Activated CD4-positive, alpha-beta memory T cell treated with anti-CD3 and anti-CD28 coated beads, Interleukin-2, amount 10 ng/mL, durations not matched to agents 7 days and 5 days (primary cell): ENCODE measurements around the gene SOCS3. TPM values are rescaled to one million over a fixed set of nuclear protein-coding genes. Genes with fewer than 3 reads are reported as not detected.
"Not testable (repeated sequence)": the region's sequence is repeated elsewhere in the genome, so short reads cannot be mapped to it uniquely, and the experiment has no call there.

ENCODE experiments used
- CTCF ChIA-PET: fragments of 350-600 bp; sonication (Branson Sonifier 250); formaldehyde crosslinking; loops from one replicate; lab custom pipeline; 2021; ENCODE audit warnings: antibody characterized with exemption, inconsistent platforms; lab: Charles Lee
- POLR2A ChIA-PET: fragments of 350-600 bp; sonication (Branson Sonifier 250); formaldehyde crosslinking; loops from one replicate; lab custom pipeline; 2021; ENCODE audit warnings: antibody characterized with exemption; lab: Charles Lee
- DNase-seq: peaks from one replicate; pipeline ENCODE4 v3.0.0-alpha.2; 2020
- H3K27ac Mint-ChIP-seq: one replicate; pipeline ENCODE4 v1.8.0; 2021; ENCODE audit warnings: mild to moderate bottlenecking, mixed read lengths
- H3K27me3 Mint-ChIP-seq: one replicate; pipeline ENCODE4 v1.8.0; 2021; ENCODE audit warnings: mixed read lengths
- H3K36me3 Mint-ChIP-seq: one replicate; pipeline ENCODE4 v1.8.0; 2021; ENCODE audit warnings: low read depth, mixed read lengths
- H3K4me1 Mint-ChIP-seq: one replicate; pipeline ENCODE4 v1.8.0; 2021; ENCODE audit warnings: mixed read lengths
- H3K4me3 Mint-ChIP-seq: one replicate; pipeline ENCODE4 v1.8.0; 2021; ENCODE audit warnings: mild to moderate bottlenecking, mixed read lengths
- H3K9me3 Mint-ChIP-seq: one replicate; pipeline ENCODE4 v1.8.0; 2021; ENCODE audit warnings: mixed read lengths
- total RNA-seq, 2 experiments: library from RNA; stranded (reverse); gene quantifications; one replicate each; pipeline ENCODE4 v1.2.3, GENCODE V29; 2021

SOCS3 gene
- total RNA-seq, 2 experiments from 2014 or later: 68.7 to 69.8 TPM

DNA sequence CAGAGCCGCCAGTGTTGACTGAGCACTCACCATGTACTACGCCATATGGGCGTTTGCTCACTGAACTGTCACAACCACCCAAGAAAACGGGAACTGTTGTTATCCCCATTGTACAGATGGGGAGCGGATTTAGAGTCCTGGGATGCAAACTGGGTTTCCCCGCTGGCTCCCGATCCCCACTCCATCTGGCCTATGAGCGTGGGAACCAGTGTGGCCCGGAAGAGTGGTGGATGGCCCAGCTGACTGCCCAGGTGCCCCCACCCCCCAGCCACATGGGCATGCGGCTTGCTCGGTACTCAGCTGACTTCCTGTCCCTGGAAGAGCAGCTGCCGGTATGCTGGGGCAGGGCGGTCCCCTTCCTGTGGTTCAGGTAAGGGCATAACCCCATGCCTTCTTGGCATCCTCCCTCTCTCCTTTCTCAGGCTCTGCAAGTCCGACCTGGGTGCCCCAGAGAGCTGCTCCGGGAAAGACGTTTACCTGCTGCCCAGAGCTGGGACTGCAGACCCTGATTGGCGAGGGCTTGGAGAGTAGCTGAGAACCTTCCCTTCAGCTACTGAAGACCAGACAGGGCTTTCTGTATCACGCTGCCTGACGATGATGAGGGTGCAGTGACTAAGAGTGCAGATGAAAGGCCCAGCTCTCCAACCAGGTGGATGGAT, 16.2 kb downstream of the SOCS3 start:
- DNase-seq: peak; percentile 90
- peak overlapping the region; percentile 87 for H3K27ac Mint-ChIP-seq
- H3K4me3 Mint-ChIP-seq: peak overlapping the region; percentile 61
- H3K27me3 Mint-ChIP-seq: no peaks in the 10 kb centered on the region
- peaks cover 79% of the 10 kb centered on the region for H3K4me1 Mint-ChIP-seq
- H3K36me3 Mint-ChIP-seq: peaks cover 2% of the 10 kb centered on the region
- CTCF ChIA-PET: interaction anchor here (1.0 to 3.5 kb wide), 5 partner anchors 9 to 259 kb away, joined by 3 to 42 read pairs (median 4); partner anchors contain the start of gene SOCS3
- no peaks in the 10 kb centered on the region for H3K9me3 Mint-ChIP-seq
- POLR2A ChIA-PET: interaction anchor here (1.0 to 9.3 kb wide), 15 partner anchors 9 to 436 kb away, joined by 3 to 153 read pairs (median 5); partner anchors contain the start of genes PGS1 and SOCS3

DNA sequence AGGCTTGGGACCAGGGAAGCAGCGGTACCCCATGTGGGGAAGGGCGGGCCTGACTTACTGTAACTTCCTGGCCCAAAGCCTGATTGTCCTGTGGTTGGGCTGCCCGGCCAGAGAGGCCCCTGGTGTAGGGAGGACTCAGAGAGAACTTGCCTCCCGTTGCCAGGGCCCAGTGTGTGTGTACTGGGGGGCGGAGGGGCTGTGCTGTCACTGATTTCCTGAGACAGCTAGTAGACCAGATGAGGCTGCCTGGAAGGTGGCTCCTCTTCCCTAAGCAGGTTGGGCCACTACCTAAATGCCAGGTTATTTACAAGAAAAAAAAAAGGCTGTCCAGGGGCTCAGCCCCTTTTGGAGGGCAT, 16.7 kb downstream of the SOCS3 start:
- peak overlapping the region; percentile 87 for H3K27ac Mint-ChIP-seq
- H3K4me1 Mint-ChIP-seq: peaks cover 79% of the 10 kb centered on the region
- no peaks in the 10 kb centered on the region for H3K9me3 Mint-ChIP-seq
- no peaks in the 10 kb centered on the region for H3K27me3 Mint-ChIP-seq
- ChIA-PET POLR2A (interaction anchor here (1.0 to 9.3 kb wide), 12 partner anchors 9 to 116 kb away, joined by 3 to 153 read pairs (median 6); partner anchors contain the start of genes PGS1 and SOCS3), CTCF (interaction anchor here (0.9 to 3.5 kb wide), 5 partner anchors 8 to 39 kb away, joined by 3 to 42 read pairs (median 4); partner anchors contain the start of gene SOCS3)
- peaks cover 2% of the 10 kb centered on the region for H3K36me3 Mint-ChIP-seq
- peak; percentile 38 for DNase-seq
- H3K4me3 Mint-ChIP-seq: peak overlapping the region; percentile 61

DNA sequence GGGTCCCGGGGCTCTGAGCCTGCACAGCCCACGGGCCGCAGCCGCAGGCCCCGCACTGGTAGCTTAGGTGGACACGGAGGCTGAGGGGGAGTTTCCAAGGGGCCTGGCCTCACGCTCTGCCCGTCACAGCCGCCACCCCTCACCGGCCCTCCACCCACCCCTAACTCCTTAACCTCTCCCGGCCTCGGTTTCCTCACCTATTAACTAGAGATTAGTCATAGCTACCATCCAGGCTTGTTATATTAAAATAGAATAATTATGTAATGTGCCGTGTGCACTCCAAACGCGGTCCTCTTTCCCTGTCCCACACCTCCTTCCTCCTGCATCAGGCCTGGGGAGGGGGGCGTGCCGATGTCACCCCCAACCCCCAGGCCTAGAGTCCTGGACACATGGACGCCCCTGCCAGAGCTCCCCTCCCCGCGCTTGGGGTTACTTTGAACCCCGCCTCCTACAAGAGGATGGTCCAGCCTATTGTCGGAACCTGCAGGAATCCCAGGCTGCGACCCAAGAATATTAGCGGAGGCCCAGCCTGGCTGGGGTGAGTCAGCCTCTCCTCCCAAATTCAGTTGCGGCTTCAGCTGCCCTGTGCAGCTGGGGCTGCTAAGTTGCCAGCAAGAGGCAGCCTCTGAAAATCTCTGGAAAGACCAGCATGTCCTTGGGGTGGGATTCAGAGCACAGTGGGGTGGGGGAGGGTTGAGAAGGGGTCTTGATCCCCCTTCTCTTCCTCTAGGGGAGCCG, 17.3 kb downstream of the SOCS3 start:
- Mint-ChIP-seq H3K4me1 (peaks cover 77% of the 10 kb centered on the region), H3K9me3 (no peaks in the 10 kb centered on the region), H3K4me3 (peak overlapping the region; percentile 61), H3K27ac (peak overlapping the region; percentile 87), H3K27me3 (no peaks in the 10 kb centered on the region), H3K36me3 (peaks cover 2% of the 10 kb centered on the region)
- ChIA-PET POLR2A (interaction anchor here (0.7 to 9.3 kb wide), 9 partner anchors 8 to 115 kb away, joined by 3 to 153 read pairs (median 10); partner anchors contain the start of genes PGS1 and SOCS3), CTCF (interaction anchor here (0.9 to 3.5 kb wide), 3 partner anchors 19 to 28 kb away, joined by 3 to 42 read pairs (median 4); partner anchors contain the start of gene SOCS3)
- DNase-seq: no peak

DNA sequence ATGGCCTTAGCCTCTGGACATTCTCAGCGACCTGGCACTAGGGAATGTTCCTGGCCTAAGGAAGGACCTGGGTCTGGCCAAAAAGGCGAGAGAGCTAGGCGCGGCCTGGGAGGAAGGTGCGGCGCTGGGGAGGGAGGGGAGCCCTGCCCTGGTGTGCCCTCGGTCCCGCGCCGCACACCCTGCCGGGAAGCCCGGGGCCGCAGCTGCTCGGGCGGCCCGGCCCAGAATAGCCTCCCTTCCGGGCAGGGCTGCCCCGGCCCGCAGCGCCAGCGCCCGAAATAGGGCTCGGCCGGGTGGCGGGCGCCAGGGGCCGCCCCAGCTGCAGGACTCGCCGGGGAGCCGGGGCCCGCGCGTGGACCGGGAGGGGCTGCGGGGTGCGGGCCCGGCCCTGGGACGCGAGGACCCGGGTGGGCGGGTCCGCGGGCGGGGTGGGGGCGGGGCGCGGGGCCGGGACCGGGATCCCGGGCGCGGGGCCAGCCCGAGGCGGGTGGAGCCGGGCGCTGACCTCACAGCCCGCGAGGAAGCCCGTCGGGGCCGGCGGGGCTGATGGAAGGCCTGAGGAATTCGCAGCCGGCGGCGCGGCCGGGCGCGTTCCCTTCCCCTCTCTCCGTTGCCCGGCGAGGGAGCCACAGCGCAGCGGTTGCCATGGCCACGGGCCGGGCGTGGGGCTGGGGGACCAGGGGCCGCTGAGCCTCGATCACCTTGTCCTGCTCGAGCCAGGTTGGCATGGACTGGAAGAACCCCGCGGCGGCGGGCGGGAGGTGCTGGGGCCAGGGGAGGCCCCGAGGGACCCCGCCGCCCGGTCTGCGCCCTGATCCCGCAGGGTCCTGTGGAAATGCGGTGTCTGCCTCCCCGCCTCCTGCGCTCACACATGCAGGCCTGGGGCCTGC, 18.1 kb downstream of the SOCS3 start:
- Mint-ChIP-seq H3K36me3 (peaks cover 2% of the 10 kb centered on the region), H3K4me1 (peaks cover 76% of the 10 kb centered on the region), H3K9me3 (no peaks in the 10 kb centered on the region), H3K4me3 (peak overlapping the region; percentile 17), H3K27ac (no peak overlapping the region), H3K27me3 (peaks cover 2% of the 10 kb centered on the region)
- ChIA-PET POLR2A (interaction anchor here (0.7 to 9.3 kb wide), 6 partner anchors 17 to 88 kb away, joined by 3 to 153 read pairs (median 14); partner anchors contain the start of genes PGS1 and SOCS3), CTCF (interaction anchor here (1.0 to 3.5 kb wide), 3 partner anchors 19 to 25 kb away, joined by 3 to 42 read pairs (median 6); partner anchors contain the start of gene SOCS3)
- no peak for DNase-seq

DNA sequence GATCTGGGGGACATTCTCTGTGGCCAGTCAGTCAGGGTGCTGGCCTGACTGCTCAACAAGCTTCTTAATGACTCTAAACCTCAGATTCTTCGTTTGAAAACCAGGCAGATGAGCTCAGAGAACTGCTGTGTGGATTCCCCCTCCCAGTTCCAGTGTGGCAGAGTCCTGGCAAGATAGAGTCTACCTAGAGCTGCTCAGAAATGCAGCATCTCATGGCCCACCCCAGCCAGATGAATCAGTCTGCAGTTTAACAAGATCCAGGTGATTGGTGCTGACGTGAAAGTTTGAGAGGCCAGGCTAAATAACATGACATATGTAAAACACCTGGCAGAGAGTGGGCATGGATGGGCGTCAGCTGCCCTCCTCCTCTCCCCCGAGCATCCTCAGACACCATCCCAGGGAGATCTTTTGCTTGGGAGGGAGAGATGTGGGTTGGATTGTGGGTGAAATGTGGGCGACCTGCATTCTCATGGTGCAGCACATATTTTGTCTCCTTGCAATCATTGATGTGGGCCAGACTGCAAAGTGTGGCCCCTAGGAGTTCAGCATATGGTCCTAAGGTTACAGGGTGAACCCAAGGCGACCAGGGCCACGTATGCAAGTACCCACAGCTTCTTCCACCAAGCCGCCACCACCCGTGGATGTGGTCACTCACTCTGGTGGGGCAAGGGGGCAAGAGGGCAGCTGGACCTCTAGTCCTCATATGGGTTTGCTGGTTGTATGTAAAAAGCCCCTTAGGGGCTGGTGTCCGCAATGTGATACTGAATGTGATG, 19.5 kb downstream of the SOCS3 start:
- peaks cover 3% of the 10 kb centered on the region for H3K27me3 Mint-ChIP-seq
- peak overlapping the region; percentile 47 for H3K4me3 Mint-ChIP-seq
- peak overlapping the region; percentile 22 for H3K27ac Mint-ChIP-seq
- DNase-seq: no peak
- H3K36me3 Mint-ChIP-seq: peaks cover 2% of the 10 kb centered on the region
- peaks cover 67% of the 10 kb centered on the region for H3K4me1 Mint-ChIP-seq
- H3K9me3 Mint-ChIP-seq: no peaks in the 10 kb centered on the region
- CTCF ChIA-PET: interaction anchor here (0.8 to 1.7 kb wide), 2 partner anchors 21 to 25 kb away, joined by 3 to 6 read pairs; no protein-coding TSS in a partner anchor
- POLR2A ChIA-PET: interaction anchor here (0.7 to 9.3 kb wide), 5 partner anchors 16 to 77 kb away, joined by 3 to 153 read pairs (median 6); partner anchors contain the start of gene SOCS3

DNA sequence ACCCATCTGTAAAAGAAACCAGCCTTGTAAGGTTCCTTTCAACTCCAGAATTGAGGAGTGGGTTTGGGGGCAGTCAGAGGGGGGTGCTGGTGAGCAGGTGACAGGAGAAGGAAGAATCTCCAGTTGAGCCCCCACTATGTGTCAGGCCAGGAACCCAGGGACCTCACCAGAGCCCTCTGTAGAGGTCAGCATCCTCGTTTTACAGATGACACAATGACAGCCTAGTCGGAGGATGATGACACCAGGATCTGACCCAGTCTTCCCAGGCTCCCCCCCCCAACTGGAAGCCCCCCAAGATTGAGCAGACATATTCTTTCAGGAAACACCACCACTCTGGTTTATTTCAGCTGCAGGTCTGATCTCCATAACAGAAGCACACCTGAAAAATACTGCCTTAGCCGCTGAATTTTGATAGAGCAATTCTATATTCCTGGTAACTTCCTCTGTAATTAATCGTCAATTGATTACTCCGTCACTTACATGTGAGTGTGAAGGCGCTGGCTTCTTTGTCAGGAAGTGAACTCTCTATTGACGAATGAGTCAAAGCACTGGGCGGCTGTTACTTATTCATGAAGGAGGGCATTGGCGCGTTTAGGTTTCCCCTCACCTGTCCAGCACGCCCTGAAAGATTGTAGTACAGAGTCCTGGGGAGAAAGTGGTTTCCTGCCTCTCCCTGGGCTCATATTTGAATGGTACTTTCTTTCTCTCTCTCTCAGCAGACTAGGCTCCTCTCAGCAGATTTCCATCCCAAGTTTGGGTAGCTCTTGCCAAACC, 21.2 kb downstream of the SOCS3 start:
- peak; percentile 73 for DNase-seq
- Mint-ChIP-seq H3K4me1 (peaks cover 60% of the 10 kb centered on the region), H3K36me3 (peaks cover 2% of the 10 kb centered on the region), H3K9me3 (no peaks in the 10 kb centered on the region), H3K4me3 (peak overlapping the region; percentile 8), H3K27me3 (peaks cover 3% of the 10 kb centered on the region), H3K27ac (peak overlapping the region; percentile 85)
- POLR2A ChIA-PET: interaction anchor here (1.1 to 9.3 kb wide), 4 partner anchors 9 to 39 kb away, joined by 3 to 153 read pairs (median 8); partner anchors contain the start of gene SOCS3
- CTCF ChIA-PET: interaction anchor here (0.6 kb wide), 1 partner anchor 514 kb away, joined by 3 read pairs; no protein-coding TSS in a partner anchor

DNA sequence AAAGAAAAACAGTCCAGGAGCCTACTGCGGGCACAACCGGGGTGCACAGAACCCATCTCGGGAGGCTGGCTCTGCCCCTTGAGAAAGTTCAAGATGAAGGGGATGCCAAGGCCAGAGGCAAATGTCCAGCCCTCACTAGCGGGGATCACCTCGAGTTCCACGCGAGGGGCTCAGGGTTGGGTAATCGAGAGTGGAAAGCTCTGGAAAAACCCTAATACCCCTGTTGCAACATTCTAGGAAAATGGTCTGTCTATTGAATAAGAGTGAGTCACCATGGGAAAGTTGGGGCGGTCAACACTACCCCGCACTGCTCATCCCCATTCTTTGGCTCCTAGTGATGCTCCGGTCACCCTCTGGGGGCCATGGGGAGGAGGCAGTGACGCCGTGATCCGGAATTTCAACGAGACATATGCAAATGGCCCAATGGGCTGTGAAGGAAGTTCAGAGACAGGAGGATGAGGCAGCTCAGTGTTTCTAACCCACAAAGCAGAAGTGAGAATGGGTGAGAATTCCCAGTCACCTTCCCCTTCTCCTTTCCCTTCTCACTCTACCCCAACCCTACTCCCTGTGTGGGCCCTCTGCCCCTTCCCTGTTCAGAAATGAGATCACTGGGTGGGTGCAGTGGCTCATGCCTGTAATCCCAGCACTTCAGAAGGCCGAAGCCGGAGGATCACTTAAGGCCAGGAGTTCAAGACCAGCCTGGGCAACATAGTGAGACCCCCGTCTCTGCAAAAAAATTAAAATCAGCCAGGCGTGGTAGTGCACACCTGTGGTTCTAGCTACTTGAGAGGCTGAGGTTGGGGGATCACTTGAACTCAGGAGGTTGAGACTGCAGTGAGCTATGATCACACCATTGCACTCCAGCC, 22.4 kb downstream of the SOCS3 start:
- ChIA-PET CTCF (no interaction called here), POLR2A (no interaction called here)
- peaks cover 59% of the 10 kb centered on the region for H3K4me1 Mint-ChIP-seq
- peaks cover 2% of the 10 kb centered on the region for H3K36me3 Mint-ChIP-seq
- H3K9me3 Mint-ChIP-seq: no peaks in the 10 kb centered on the region
- H3K27ac Mint-ChIP-seq: no peak overlapping the region
- no peak for DNase-seq
- H3K4me3 Mint-ChIP-seq: no peak overlapping the region
- peaks cover 3% of the 10 kb centered on the region for H3K27me3 Mint-ChIP-seq

DNA sequence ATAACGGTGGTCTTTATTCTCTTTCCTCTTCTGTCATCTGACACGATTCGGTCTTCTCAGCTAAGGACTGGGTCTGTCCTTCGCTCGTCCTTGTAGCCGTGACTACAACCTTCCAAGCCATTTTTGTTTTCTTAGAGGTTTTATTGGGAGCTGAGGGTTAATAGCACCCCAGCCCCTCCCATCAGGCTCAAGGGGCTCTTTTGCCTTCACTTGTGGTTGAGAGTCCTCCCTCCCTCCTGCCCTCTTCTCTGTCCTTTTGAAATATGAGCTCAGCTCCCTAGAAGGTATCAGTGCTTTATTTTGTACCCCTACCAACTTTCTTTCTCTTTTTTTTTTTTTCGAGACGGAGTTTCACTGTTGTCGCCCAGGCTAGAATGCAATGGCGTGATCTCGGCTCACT, 24.7 kb downstream of the SOCS3 start:
- POLR2A ChIA-PET: interaction anchor here (1.1 to 2.7 kb wide), 4 partner anchors 8 to 25 kb away, joined by 3 to 13 read pairs (median 6); partner anchors contain the start of gene SOCS3
- CTCF ChIA-PET: interaction anchor here (1.2 to 1.5 kb wide), 3 partner anchors 9 to 84 kb away, joined by 3 to 4 read pairs (median 3); no protein-coding TSS in a partner anchor
- H3K36me3 Mint-ChIP-seq: no peaks in the 10 kb centered on the region

DNA sequence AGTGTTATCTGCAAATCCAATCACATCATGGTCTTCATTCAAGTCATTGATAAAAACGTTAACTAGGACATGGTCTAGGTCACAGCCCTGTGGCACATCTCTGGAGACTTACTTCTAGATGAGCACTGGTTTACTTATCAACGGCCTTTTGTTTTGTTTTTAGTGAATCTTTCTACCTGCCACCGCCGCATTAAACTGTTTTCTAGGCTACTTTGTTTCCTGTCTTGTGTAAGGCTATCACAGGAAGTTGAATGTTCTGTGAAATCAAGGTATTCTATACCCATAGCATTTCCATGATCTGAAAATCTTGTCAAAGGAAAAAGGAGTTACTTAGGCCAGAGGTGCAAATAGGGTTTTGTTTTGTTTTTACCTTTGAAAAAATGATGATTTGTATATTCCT, 26.9 kb downstream of the SOCS3 start:
- Mint-ChIP-seq H3K4me1 (peaks cover 52% of the 10 kb centered on the region), H3K27ac (peak overlapping the region; percentile 86), H3K4me3 (no peak overlapping the region), H3K36me3 (no peaks in the 10 kb centered on the region), H3K9me3 (no peaks in the 10 kb centered on the region), H3K27me3 (peaks cover 3% of the 10 kb centered on the region)
- CTCF ChIA-PET: interaction anchor here (0.6 kb wide), 1 partner anchor 364 kb away, joined by 4 read pairs; no protein-coding TSS in a partner anchor
- DNase-seq: no peak
- POLR2A ChIA-PET: no interaction called here

More for the DNA sequence above, 24.7 kb downstream of the SOCS3 start:
- H3K27me3 Mint-ChIP-seq: peaks cover 3% of the 10 kb centered on the region
- H3K4me3 Mint-ChIP-seq: no peak overlapping the region
- no peak for DNase-seq
- no peaks in the 10 kb centered on the region for H3K9me3 Mint-ChIP-seq
- H3K27ac Mint-ChIP-seq: no peak overlapping the region
- H3K4me1 Mint-ChIP-seq: peaks cover 60% of the 10 kb centered on the region

DNA sequence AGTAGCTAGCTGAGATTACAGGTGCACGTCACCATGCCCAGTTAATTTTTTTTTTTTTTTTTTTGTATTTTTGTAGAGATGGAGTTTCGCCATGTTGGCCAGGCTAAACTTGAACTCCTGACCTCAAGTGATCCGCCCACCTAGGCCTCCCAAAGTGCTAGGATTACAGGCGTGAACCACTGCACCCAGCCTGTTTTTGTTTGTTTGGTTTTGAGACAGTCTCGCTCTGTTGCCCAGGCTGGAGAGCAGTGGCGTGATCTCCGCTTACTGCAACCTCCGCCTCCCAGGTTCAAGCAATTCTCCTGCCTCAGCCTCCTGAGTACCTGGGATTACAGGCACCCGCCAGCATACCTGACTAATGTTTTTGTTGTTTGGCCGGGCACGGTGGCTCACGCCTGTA, 28.5 kb downstream of the SOCS3 start:
- H3K4me3 Mint-ChIP-seq, DNase-seq: not testable (repeated sequence)
- POLR2A ChIA-PET: interaction anchor here (1.5 kb wide), 1 partner anchor 12 kb away, joined by 6 read pairs; no protein-coding TSS in a partner anchor

More for the DNA sequence above, 28.5 kb downstream of the SOCS3 start:
- H3K27me3 Mint-ChIP-seq, H3K36me3 Mint-ChIP-seq, H3K27ac Mint-ChIP-seq, H3K9me3 Mint-ChIP-seq, CTCF ChIA-PET: not testable (repeated sequence)
- peaks cover 48% of the 10 kb centered on the region for H3K4me1 Mint-ChIP-seq
